ENCODE data around the gene ARHGAP21.
"Not testable (repeated sequence)": the region's sequence is repeated elsewhere in the genome, so short reads cannot be mapped to it uniquely, and the experiment has no call there.

The ARHGAP21 gene

DNA sequence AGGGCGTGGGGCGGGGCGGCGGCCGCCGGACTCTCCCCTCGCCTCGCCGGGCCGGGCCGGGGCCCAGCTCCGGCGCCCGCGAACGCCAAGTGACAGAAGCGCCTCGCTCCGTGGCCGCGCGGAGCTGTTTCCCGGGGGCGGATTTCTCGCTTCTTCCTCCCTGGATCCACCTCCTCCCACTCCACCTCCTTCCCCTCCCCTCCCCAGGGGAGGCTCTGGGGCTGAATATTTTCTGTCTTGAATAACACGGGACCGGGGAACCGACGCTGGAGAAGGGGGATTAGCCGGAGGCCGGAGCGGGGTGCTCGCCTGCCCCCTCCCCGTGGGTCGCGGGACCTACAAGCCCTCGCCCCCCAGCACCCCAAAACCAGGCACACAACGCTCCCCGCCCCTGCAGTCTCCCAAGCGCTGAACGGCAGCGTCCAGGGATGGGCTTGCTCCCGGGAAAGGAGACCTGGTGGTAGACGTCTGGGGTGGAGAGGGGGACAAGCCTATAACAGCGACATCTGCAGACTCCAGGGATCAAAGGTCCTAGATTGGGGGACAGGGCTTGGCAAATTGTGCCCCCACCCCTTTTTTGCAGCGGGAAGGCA lies at the start of gene ARHGAP21:
TSS of gene ARHGAP21 (minus strand) at position 100 of the 593 bp plus-strand sequence. CDS start 1,988 bp downstream, outside the sequence.
- peak within 1 kb of the TSS; percentile 89 to 98 (median 94) for H3K27ac ChIP-seq
- peak within 1 kb of the TSS; percentile 92 to 98 (median 96) for H3K9ac ChIP-seq
- H3K36me3 ChIP-seq = peaks cover 4 to 17% (median 10%) of the 10 kb centered on the region in 11 experiments; a peak in 18 of 22 replicates
- peak within 1 kb of the TSS; percentile 93 to 100 (median 98) for H3K4me2 ChIP-seq
- H3K27me3 ChIP-seq = no peaks in the 10 kb centered on the region
- H3K9me3 ChIP-seq (replicated peaks in 1 of 11) = no peaks in the 10 kb centered on the region
- no peak for TF ChIP-seq Cebpa-rat (IDR thresholded peaks at IDR 0.05)
- peaks cover 54 to 73% (median 66%) of the 10 kb centered on the region in 10 experiments for H3K4me1 ChIP-seq
- peaks cover 20 to 38% (median 34%) of the 10 kb centered on the region in 11 experiments; a peak in 21 of 22 replicates for H4K20me1 ChIP-seq
- H3K4me3 ChIP-seq = peak within 1 kb of the TSS; percentile 74 to 89 (median 84)

GRCh38 chr10:24771943-24772694 lies 48.4 kb upstream of the ARHGAP21 start:
- Histone ChIP-seq H3K36me3 (no peaks in the 10 kb centered on the region), H3K4me1 (no peaks in the 10 kb centered on the region), H3K27me3 (no peaks in the 10 kb centered on the region), H3K27ac (no peak overlapping the region), H4K20me1 (no peaks in the 10 kb centered on the region), H3K4me2 (no peak overlapping the region), H3K9ac (no peak overlapping the region), H3K4me3 (no peak overlapping the region), H3K9me3 (replicated peaks in 1 of 11) (peaks cover 0 to 2% (median 0%) of the 10 kb centered on the region in 11 experiments; a peak in 4 of 22 replicates)
- no peak for TF ChIP-seq Cebpa-rat (IDR thresholded peaks at IDR 0.05)

DNA sequence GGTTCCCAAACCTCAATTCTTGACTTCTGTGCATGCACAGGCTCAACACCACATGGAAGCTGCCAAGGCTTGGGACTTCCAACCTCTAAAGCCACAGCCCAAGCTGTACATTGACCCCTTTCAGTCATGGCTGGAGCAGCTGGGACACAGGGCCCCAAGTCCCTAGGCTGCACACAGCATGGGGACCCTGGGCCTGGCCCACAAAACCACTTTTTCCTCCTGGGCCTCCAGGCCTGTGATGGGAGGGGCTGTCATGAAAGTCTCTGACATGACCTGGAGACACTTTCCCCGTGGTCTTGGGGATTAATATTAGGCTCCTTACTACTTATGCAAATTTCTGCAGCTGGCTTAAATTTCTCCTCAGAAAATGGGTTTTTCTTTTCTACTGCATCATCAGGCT lies 41.3 kb upstream of the ARHGAP21 start:
- H3K4me2 ChIP-seq, H3K27ac ChIP-seq, H3K9ac ChIP-seq, H4K20me1 ChIP-seq, H3K36me3 ChIP-seq, H3K27me3 ChIP-seq: not testable (repeated sequence)
- Histone ChIP-seq H3K4me3 (peak overlapping the region in 2 of 10 experiments; percentile 12 to 17; a peak in 3 of 20 replicates), H3K4me1 (peaks cover 9 to 22% (median 18%) of the 10 kb centered on the region in 10 experiments), H3K9me3 (replicated peaks in 1 of 11) (peaks cover 39 to 57% (median 44%) of the 10 kb centered on the region in 11 experiments)

DNA sequence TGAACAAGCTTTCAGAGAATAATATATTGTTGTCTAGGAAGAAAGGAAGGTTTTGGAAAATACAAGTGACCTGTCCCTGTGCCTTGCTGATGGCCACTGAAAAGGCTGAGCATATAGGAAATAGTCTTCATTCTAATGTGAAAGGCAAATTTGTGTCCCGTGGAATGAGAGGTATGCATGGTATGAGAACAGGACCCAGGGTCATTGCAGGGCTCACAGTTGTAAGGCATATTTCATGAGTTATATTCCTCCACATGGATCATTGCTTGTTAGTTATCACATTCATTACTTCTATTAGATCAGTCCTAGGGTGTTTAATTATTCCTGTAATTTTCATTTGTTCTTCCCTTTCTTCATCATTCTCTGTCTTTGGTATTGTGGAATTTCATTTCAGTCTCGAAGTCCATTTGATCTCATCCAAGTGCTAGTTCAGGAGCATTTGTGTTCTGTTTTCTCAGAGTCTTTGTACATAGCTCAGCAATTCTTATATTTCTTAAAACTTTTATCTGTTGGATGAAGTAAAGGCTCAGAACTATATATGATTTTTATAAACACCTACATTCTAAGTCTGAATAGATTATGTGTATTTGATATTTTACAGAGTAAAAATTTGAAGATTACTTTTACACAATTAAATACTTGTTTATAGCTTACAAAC lies 39.4 kb upstream of the ARHGAP21 start:
- Histone ChIP-seq H3K9ac (peak overlapping the region in 1 of 11 experiments; percentile 46; a peak in 1 of 22 replicates), H3K4me3 (no peak overlapping the region), H3K4me2 (peak overlapping the region in 10 of 11 experiments; percentile 45 to 77 (median 60); a peak in 16 of 22 replicates), H4K20me1 (no peaks in the 10 kb centered on the region), H3K27ac (peak overlapping the region in 8 of 11 experiments; percentile 1 to 75 (median 60); a peak in 11 of 22 replicates), H3K27me3 (no peaks in the 10 kb centered on the region), H3K9me3 (replicated peaks in 1 of 11) (peaks cover 42 to 66% (median 56%) of the 10 kb centered on the region in 11 experiments), H3K36me3 (peaks cover 0 to 6% (median 0%) of the 10 kb centered on the region in 11 experiments; a peak in 3 of 22 replicates), H3K4me1 (peaks cover 9 to 22% (median 18%) of the 10 kb centered on the region in 10 experiments)
- no peak for TF ChIP-seq Cebpa-rat (IDR thresholded peaks at IDR 0.05)

- no peaks in the 10 kb centered on the region for H3K27me3 ChIP-seq
- peak overlapping the region; percentile 31 to 77 (median 60) for H3K4me2 ChIP-seq
- no peaks in the 10 kb centered on the region for H4K20me1 ChIP-seq
- H3K9me3 ChIP-seq (replicated peaks in 1 of 11) = peaks cover 42 to 66% (median 56%) of the 10 kb centered on the region in 11 experiments
- H3K9ac ChIP-seq = peak overlapping the region in 4 of 11 experiments; percentile 8 to 50 (median 36); a peak in 4 of 22 replicates
- no peak for TF ChIP-seq Cebpa-rat (IDR thresholded peaks at IDR 0.05)
- H3K36me3 ChIP-seq = peaks cover 0 to 6% (median 0%) of the 10 kb centered on the region in 11 experiments; a peak in 3 of 22 replicates
- no peak overlapping the region; a peak in 2 of 20 replicates for H3K4me3 ChIP-seq
- H3K4me1 ChIP-seq = peaks cover 9 to 22% (median 18%) of the 10 kb centered on the region in 10 experiments
- peak overlapping the region in 8 of 11 experiments; percentile 23 to 75 (median 60); a peak in 14 of 22 replicates for H3K27ac ChIP-seq
Measured at GRCh38 chr10:24762161-24762924, 38.7 kb upstream of the ARHGAP21 start.

DNA sequence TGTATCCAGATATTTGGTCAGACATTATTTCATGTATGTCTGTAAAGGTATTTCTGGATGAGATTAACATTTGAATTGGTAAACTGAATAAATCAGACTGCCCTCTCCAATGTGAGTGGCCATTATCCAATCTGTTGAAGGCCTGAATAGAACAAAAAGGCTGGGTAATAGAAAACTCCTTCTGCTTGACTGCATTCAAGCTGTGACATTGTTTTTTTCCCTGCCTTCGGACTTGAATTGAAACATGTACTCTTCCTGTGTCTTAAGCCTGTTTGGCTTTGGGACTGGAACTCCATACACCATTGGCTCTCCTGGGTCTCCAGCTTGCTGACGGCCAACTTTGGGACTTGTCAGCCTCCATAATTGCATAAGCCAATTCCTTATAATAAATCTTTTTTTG lies 36.0 kb upstream of the ARHGAP21 start:
- Histone ChIP-seq H3K4me2 (no peak overlapping the region), H3K4me1 (peaks cover 9 to 22% (median 18%) of the 10 kb centered on the region in 10 experiments), H3K9me3 (replicated peaks in 1 of 11) (peaks cover 26 to 39% (median 38%) of the 10 kb centered on the region in 11 experiments), H3K36me3 (peaks cover 0 to 3% (median 0%) of the 10 kb centered on the region in 11 experiments; a peak in 3 of 22 replicates), H3K27me3 (no peaks in the 10 kb centered on the region), H3K9ac (no peak overlapping the region), H3K4me3 (no peak overlapping the region), H4K20me1 (no peaks in the 10 kb centered on the region), H3K27ac (no peak overlapping the region)
- TF ChIP-seq Cebpa-rat (IDR thresholded peaks at IDR 0.05) = no peak

DNA sequence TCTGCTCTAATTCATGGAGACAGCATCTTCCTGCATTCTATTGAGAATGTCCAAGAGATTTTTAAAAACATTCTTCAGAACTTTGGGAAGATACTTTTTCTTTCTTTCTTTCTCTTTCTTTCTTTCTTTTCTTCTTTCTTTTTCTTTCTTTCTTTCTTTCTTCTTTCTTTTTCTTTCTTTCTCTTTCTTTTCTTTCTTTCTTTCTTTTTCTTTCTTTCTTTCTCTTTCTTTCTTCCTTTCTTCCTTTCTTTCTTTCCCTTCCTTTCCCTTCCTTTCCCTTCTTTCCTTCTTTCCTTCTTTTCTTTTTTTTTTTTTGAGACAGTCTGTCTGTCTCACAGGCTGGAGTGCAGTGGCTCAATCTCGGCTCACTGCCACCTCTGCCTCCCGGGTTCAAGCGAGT lies 34.6 kb upstream of the ARHGAP21 start:
- not testable (repeated sequence) for H3K4me3 ChIP-seq, H4K20me1 ChIP-seq, H3K9ac ChIP-seq, H3K4me2 ChIP-seq, H3K36me3 ChIP-seq, H3K27me3 ChIP-seq, H3K27ac ChIP-seq
- Histone ChIP-seq H3K9me3 (replicated peaks in 1 of 11) (peaks cover 14 to 27% (median 24%) of the 10 kb centered on the region in 11 experiments; a peak in 21 of 22 replicates), H3K4me1 (peaks cover 9 to 21% (median 18%) of the 10 kb centered on the region in 10 experiments)

DNA sequence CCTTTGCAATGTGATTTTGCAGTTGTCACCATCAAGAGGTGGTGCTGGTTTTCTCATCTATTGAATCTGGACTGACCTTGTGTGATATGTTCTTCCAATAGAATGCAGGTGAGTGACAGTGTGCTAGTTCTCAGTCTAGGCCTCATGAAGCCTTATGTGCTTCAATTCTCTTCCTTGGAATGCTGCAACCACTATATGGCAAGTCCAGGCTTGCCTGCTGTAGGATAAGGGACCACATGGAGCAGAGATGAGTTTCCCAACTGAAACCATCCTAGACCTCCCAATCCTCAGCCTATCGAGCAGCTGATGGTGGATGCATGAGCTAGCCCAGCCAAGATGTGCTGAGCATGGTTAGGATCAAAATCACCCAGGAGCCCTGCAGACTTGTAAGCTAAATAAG lies 32.6 kb upstream of the ARHGAP21 start:
- TF ChIP-seq Cebpa-rat (IDR thresholded peaks at IDR 0.05) = no peak
- peaks cover 14 to 27% (median 20%) of the 10 kb centered on the region in 11 experiments; a peak in 21 of 22 replicates for H3K9me3 ChIP-seq (replicated peaks in 1 of 11)
- H3K36me3 ChIP-seq = no peaks in the 10 kb centered on the region
- no peaks in the 10 kb centered on the region for H4K20me1 ChIP-seq
- peaks cover 0 to 5% (median 0%) of the 10 kb centered on the region in 10 experiments; a peak in 2 of 20 replicates for H3K4me1 ChIP-seq
- no peak overlapping the region for H3K4me2 ChIP-seq
- no peak overlapping the region for H3K9ac ChIP-seq
- H3K27me3 ChIP-seq = no peaks in the 10 kb centered on the region
- no peak overlapping the region for H3K4me3 ChIP-seq
- no peak overlapping the region for H3K27ac ChIP-seq

Measured in BLaER1 treated with 17β-estradiol and CSF1 and Interleukin-3, amounts not matched to agents 10 nM and 100 nM (cell line).